Osteocyte (in vitro differentiated cells): ENCODE results near the gene RNF112. TPM values are rescaled to one million over a fixed set of nuclear protein-coding genes. Genes with fewer than 3 reads are reported as not detected.
A peak's percentile ranks its signal among the peaks of the same experiment; 100 is the strongest.

Experiments used
- DNase-seq: peaks from one replicate; pipeline ENCODE4 v3.0.0; 2021; ENCODE audit warnings: mixed read lengths; ENCODE audit not compliant: unreplicated experiment; ENCODE audit errors: extremely low spot score
- H3K27ac Mint-ChIP-seq: one replicate; pipeline ENCODE4 v1.8.0; 2021; ENCODE audit warnings: mild to moderate bottlenecking, mixed read lengths; ENCODE audit not compliant: unreplicated experiment
- H3K27me3 Mint-ChIP-seq: one replicate; pipeline ENCODE4 v1.8.0; 2021; ENCODE audit warnings: mixed read lengths; ENCODE audit not compliant: unreplicated experiment
- H3K36me3 Mint-ChIP-seq: one replicate; pipeline ENCODE4 v1.8.0; 2021; ENCODE audit warnings: mixed read lengths; ENCODE audit not compliant: unreplicated experiment
- H3K4me1 Mint-ChIP-seq: one replicate; pipeline ENCODE4 v1.8.0; 2021; ENCODE audit warnings: mixed read lengths; ENCODE audit not compliant: unreplicated experiment
- H3K4me3 Mint-ChIP-seq: one replicate; pipeline ENCODE4 v1.8.0; 2021; ENCODE audit warnings: mild to moderate bottlenecking, moderate library complexity, mixed read lengths; ENCODE audit not compliant: unreplicated experiment
- H3K9me3 Mint-ChIP-seq: one replicate; pipeline ENCODE4 v1.8.0; 2021; ENCODE audit warnings: mixed read lengths; ENCODE audit not compliant: unreplicated experiment
- total RNA-seq: library from RNA; stranded (reverse); gene quantifications from 2 replicates; pipeline ENCODE4 v1.2.1, GENCODE V29; 2021
- TF ChIP-seq, protein P1 (sequence below): fragments of 200-600 bp; sonication (generic); IDR thresholded peaks from 2 replicates; pipeline ENCODE4 v1.5.0; 2021; ENCODE audit warnings: antibody characterized with exemption, mild to moderate bottlenecking, moderate library complexity

Gene RNF112
- total RNA-seq, 1 donor from 2014 or later, result 0.89 TPM

DNA sequence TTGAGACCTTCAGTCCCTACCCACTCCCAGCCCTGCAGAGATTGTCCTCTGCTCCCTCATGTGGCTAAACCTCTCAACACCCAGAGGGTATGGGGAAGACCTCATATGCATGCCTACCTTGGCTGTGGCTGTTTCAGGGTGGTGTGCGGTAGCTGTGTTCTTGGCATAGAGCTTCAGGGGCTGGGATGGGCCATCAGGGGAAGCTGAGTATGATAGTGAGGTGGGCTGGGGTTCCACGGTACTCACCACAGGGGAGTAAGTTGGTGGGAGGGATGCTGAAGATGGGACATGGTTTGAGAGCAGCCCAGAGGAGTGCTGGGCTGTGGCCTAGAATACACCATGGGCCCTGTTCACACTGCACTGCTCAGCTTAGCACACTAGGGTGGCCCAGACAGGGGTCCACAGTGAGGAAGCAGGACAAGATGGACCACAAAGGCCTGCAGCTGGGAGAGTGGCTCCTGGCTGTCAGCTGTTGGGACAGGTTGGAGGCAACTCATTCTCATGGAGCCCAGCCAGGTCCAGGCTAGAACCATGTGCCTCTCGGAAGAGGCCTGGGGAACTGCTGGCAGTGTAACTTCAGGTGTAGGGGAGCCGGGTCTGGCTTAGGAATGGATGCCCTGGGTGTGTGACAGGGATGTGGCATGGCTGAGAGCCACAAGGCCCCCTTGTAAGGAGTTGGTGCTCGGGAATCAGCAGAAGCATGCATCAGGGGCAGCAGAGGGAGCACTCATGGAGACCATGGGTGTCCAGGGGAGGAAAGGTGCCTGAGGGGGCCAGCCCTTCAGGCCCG, 27.2 kb upstream of the RNF112 start:
- no peak for DNase-seq
- H3K27me3 Mint-ChIP-seq, result no peaks in the 10 kb centered on the region
- H3K9me3 Mint-ChIP-seq, result no peaks in the 10 kb centered on the region
- H3K4me3 Mint-ChIP-seq, result no peak overlapping the region
- H3K36me3 Mint-ChIP-seq, result peaks cover 34% of the 10 kb centered on the region
- H3K27ac Mint-ChIP-seq, result peak overlapping the region; percentile 78
- peaks cover 57% of the 10 kb centered on the region for H3K4me1 Mint-ChIP-seq
- TF ChIP-seq, protein P1, sequence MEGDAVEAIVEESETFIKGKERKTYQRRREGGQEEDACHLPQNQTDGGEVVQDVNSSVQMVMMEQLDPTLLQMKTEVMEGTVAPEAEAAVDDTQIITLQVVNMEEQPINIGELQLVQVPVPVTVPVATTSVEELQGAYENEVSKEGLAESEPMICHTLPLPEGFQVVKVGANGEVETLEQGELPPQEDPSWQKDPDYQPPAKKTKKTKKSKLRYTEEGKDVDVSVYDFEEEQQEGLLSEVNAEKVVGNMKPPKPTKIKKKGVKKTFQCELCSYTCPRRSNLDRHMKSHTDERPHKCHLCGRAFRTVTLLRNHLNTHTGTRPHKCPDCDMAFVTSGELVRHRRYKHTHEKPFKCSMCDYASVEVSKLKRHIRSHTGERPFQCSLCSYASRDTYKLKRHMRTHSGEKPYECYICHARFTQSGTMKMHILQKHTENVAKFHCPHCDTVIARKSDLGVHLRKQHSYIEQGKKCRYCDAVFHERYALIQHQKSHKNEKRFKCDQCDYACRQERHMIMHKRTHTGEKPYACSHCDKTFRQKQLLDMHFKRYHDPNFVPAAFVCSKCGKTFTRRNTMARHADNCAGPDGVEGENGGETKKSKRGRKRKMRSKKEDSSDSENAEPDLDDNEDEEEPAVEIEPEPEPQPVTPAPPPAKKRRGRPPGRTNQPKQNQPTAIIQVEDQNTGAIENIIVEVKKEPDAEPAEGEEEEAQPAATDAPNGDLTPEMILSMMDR, result no peak

DNA sequence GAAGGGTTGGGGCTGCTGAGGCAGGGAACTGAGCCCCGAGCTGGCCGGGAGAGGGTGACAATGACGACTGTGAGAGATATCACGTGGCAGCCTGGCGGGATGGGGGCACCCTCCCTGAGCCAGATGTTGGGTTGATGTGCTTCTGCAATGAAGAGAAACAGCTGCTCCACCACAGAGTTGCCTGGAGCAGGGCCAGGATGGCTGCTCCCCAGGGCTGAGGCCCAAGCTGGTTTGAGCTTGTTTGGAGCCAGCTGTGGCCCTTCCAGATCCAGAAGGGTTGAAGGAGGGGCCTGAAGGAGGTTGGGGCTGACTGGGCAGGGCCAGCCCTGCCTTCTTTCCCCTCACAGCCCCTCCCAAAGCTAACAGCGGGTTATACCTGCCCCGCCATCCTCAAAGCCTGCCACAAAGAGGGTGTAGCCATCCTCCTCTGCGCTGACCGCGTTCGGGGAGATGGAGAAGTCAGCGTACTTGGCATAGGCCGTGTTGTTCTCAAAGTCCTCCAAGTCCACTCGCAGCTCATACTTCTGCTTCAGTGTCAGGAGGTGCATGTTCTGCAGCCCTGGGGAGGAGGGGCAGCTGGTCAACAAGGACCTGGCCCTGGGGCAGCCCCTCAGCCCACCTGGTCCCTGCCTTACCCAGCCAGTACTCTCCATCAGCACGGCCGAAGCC, 26.2 kb upstream of the RNF112 start:
- peaks cover 30% of the 10 kb centered on the region for H3K36me3 Mint-ChIP-seq
- H3K4me3 Mint-ChIP-seq, result peak overlapping the region; percentile 47
- DNase-seq, result no peak
- H3K9me3 Mint-ChIP-seq, result no peaks in the 10 kb centered on the region
- peaks cover 57% of the 10 kb centered on the region for H3K4me1 Mint-ChIP-seq
- H3K27me3 Mint-ChIP-seq, result no peaks in the 10 kb centered on the region
- H3K27ac Mint-ChIP-seq, result peak overlapping the region; percentile 78
- TF ChIP-seq, protein P1, result no peak

DNA sequence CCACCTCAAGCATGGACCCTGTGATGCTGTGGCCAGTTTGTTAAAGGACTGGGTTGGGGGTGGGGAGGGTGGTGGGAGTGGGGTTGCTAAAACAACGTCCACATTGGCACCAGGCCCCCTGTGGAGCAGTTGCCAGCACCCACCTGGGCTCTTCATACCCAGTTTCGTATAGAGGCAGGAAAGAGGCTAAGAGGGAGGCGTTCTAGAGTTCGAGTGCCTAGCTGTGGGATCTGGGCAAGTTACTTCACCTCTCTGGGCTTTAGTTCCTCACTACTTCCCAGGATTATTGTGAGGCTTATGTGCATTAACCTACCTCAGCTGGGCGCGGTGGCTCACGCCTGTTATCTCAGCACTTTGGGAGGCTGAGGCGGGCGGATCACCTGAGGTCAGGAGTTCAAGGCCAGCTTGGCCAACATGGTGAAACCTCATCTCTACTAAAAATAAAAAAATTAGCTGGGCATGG, 25.5 kb upstream of the RNF112 start:
- Mint-ChIP-seq H3K9me3 (no peaks in the 10 kb centered on the region), H3K27me3 (no peaks in the 10 kb centered on the region), H3K36me3 (peaks cover 25% of the 10 kb centered on the region), H3K4me3 (no peak overlapping the region), H3K27ac (peak overlapping the region; percentile 56), H3K4me1 (peaks cover 61% of the 10 kb centered on the region)
- TF ChIP-seq, protein P1, result no peak
- DNase-seq, result no peak

DNA sequence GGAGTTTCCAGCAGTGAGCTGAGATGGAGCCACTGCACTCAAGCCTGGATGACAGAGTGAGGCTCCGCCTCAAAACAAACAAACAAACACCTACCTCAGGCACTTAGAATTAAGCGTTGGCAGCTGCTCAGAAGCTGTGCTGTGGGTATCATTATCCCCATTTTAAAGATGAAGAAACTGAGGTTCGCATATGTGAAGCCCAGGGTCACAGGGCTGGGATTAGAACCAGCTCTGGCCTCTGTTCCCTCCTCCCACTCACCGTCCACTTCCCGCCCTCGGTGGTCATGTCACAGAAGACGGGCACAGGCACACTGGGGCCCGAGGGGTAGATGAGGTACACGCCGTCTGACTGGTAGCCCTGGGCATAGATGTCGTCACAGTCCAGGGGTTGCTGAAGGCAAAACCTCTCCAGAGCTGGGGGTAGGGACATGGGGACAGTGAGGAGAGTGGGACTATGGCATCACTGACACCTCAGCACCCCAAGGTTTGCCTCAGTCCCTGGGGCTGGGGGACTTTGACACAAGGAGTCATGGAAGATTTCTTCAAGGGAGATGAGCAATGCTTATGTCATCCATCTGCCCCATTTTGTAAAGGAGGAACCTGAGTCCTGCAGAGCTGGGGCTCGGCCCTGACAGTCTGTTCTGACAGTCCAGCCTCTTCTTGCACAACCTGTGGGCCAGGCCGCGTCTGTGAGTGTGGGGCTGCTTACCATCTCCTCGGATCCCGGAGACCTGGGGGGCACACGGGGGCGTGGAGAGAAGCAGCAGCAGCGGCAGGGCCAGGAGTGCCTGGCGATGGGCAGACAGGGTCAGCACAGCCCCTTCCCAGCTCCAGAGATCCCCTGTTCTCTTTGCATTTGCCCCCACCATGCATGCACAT, 24.7 kb upstream of the RNF112 start:
- Mint-ChIP-seq H3K27me3 (no peaks in the 10 kb centered on the region), H3K4me3 (peak overlapping the region; percentile 69), H3K9me3 (no peaks in the 10 kb centered on the region), H3K4me1 (peaks cover 61% of the 10 kb centered on the region), H3K27ac (peak overlapping the region; percentile 76), H3K36me3 (peaks cover 19% of the 10 kb centered on the region)
- TF ChIP-seq, protein P1, result no peak
- no peak for DNase-seq
